HCT116 (cell line): ENCODE results near the gene OR10A6. TPM values are rescaled to one million over a fixed set of nuclear protein-coding genes. Genes with fewer than 3 reads are reported as not detected.

ENCODE experiments used
- ATAC-seq: fragments of 200-7000 bp; cut with Tn5 transposase; 2 replicates; pipeline ENCODE4 v1.9.1; 2020; ENCODE audit warnings: mild to moderate bottlenecking, moderate library complexity
- BruUV-seq: library from RNA; stranded (reverse); fragments of 400-500 nt; replicated peaks from 2 replicates; lab custom pipeline; 2021; lab: Mats Ljungman, UMichigan
- CTCF ChIA-PET: fragments of 300-600 bp; sonication (Branson Sonifier 250); formaldehyde crosslinking; loops from one replicate; lab custom pipeline; 2021; ENCODE audit warnings: antibody characterized with exemption; lab: Charles Lee
- POLR2A ChIA-PET: fragments of 300-600, 350-600 bp; sonication (Branson Sonifier 250); formaldehyde crosslinking; loops from one replicate; lab custom pipeline; 2021; ENCODE audit warnings: antibody characterized with exemption; lab: Charles Lee
- RAD21 ChIA-PET, 2 experiments: fragments of 300-600 bp; sonication (Branson Sonifier 250); formaldehyde crosslinking; loops; one replicate each; lab custom pipeline; 2023; ENCODE audit warnings: low total read pairs in 2 of 2; ENCODE audit not compliant: uncharacterized antibody in 2 of 2, unreplicated experiment in 2 of 2, low non-redundant PET in 1 of 2; lab: Charles Lee
- DNase-seq: peaks from one replicate; pipeline ENCODE4 v3.0.0-alpha.2; 2010; ENCODE audit warnings: low read depth, low spot score
- H2AFZ ChIP-seq: fragments of 200-600 bp; shearing (Covaris generic), sonication (generic); 2 replicates; pipeline ENCODE4 v1.6.1; 2017; ENCODE audit warnings: low read depth, mixed run types, mixed read lengths, antibody characterized with exemption, low read length; ENCODE audit not compliant: poor library complexity, severe bottlenecking
- H3K27ac ChIP-seq: 2 replicates; pipeline ENCODE4 v1.5.1; 2012; ENCODE audit warnings: low read depth, low read length
- H3K27me3 ChIP-seq: fragments of 200-600 bp; sonication (generic); 2 replicates; pipeline ENCODE4 v1.6.1; 2016; ENCODE audit warnings: mixed run types, low read length, mixed read lengths; ENCODE audit not compliant: insufficient read depth
- H3K36me3 ChIP-seq, 2 experiments: fragments of 200-500 bp in 1 of 2; fragments of 200-600 bp in 1 of 2; sonication (Bioruptor generic) in 1 of 2; sonication (generic) in 1 of 2; 2 replicates each; pipeline versions ENCODE4 v1.5.1 to v1.6.1; 2014 to 2016; ENCODE audit warnings: low read length in 2 of 2, inconsistent platforms in 1 of 2, mixed read lengths in 1 of 2, mixed run types in 1 of 2; ENCODE audit not compliant: insufficient read depth in 2 of 2, control insufficient read depth in 1 of 2
- H3K4me1 ChIP-seq, 2 experiments: fragments of 200-600 bp in 1 of 2; sonication (generic) in 1 of 2; 2 replicates each; pipeline versions ENCODE4 v1.5.1 to v1.6.1; 2012 to 2017; ENCODE audit warnings: low read length in 2 of 2, inconsistent platforms in 1 of 2, mild to moderate bottlenecking in 1 of 2, mixed read lengths in 1 of 2, mixed run types in 1 of 2, moderate library complexity in 1 of 2; ENCODE audit not compliant: insufficient read depth in 2 of 2, control insufficient read depth in 1 of 2
- H3K4me2 ChIP-seq: fragments of 200-600 bp; sonication (generic); 2 replicates; pipeline ENCODE4 v1.6.1; 2017; ENCODE audit warnings: mixed run types, low read length, mixed read lengths
- H3K4me3 ChIP-seq, 2 experiments: fragments of 200-600 bp in 1 of 2; sonication (generic) in 1 of 2; replicated peaks in 1 of 2; 2 replicates each; pipeline ENCODE4 v1.5.1; 2011 to 2016; ENCODE audit warnings: low read length in 2 of 2, control low read depth in 1 of 2, low read depth in 1 of 2, mild to moderate bottlenecking in 1 of 2, mixed read lengths in 1 of 2, mixed run types in 1 of 2
- H3K79me2 ChIP-seq: fragments of 200-600 bp; sonication (generic); 2 replicates; pipeline ENCODE4 v1.6.1; 2017; ENCODE audit warnings: mild to moderate bottlenecking, mixed run types, low read length, moderate library complexity, mixed read lengths; ENCODE audit not compliant: insufficient read depth
- H3K9ac ChIP-seq: fragments of 200-600 bp; sonication (generic); 2 replicates; pipeline ENCODE4 v1.6.1; 2016; ENCODE audit warnings: low read length, mixed read lengths
- H3K9me2 ChIP-seq: fragments of 200-600 bp; sonication (generic), shearing (Covaris generic); 2 replicates; pipeline ENCODE4 v1.6.1; 2017; ENCODE audit warnings: mixed run types, mild to moderate bottlenecking, moderate library complexity; ENCODE audit not compliant: insufficient read depth
- H3K9me3 ChIP-seq, 2 experiments: fragments of 200-500 bp in 1 of 2; fragments of 200-600 bp in 1 of 2; sonication (Bioruptor generic) in 1 of 2; sonication (generic) in 1 of 2; 2 replicates each; pipeline ENCODE4 v1.6.1; 2014 to 2017; ENCODE audit warnings: low read length in 2 of 2, mixed read lengths in 2 of 2, inconsistent platforms in 1 of 2, low read depth in 1 of 2, mild to moderate bottlenecking in 1 of 2, mixed run types in 1 of 2, moderate library complexity in 1 of 2; ENCODE audit not compliant: control insufficient read depth in 1 of 2, insufficient read depth in 1 of 2
- H4K20me1 ChIP-seq: fragments of 200-600 bp; sonication (generic), shearing (Covaris generic); 2 replicates; pipeline ENCODE4 v1.6.1; 2017; ENCODE audit warnings: mixed run types, mild to moderate bottlenecking, moderate library complexity; ENCODE audit not compliant: insufficient read depth
- CBX3 ChIP-seq: IDR thresholded peaks from 2 replicates; pipeline ENCODE4 v1.6.1; 2012; ENCODE audit warnings: low read depth
- CEBPB ChIP-seq: IDR thresholded peaks from 2 replicates; pipeline ENCODE4 v1.6.1; 2012; ENCODE audit warnings: low read depth
- EGR1 ChIP-seq: IDR thresholded peaks from 2 replicates; pipeline ENCODE4 v1.6.1; 2012; ENCODE audit warnings: low read depth
- ELF1 ChIP-seq: IDR thresholded peaks from 2 replicates; pipeline ENCODE4 v1.6.1; 2012; ENCODE audit warnings: low read depth, borderline replicate concordance
- EZH2 ChIP-seq: fragments of 200-600 bp; sonication (generic); IDR thresholded peaks from 2 replicates; pipeline ENCODE4 v1.6.1; 2017; ENCODE audit warnings: antibody characterized with exemption, mixed run types
- EZH2phosphoT487 ChIP-seq: fragments of 200-600 bp; IDR thresholded peaks from 2 replicates; pipeline ENCODE4 v1.6.1; 2018; ENCODE audit warnings: antibody characterized with exemption, borderline replicate concordance
- JUND ChIP-seq: IDR thresholded peaks from 2 replicates; pipeline ENCODE4 v1.6.1; 2012
- POLR2A ChIP-seq: IDR thresholded peaks from 2 replicates; pipeline ENCODE4 v1.7.0; 2011; ENCODE audit warnings: borderline replicate concordance; ENCODE audit not compliant: insufficient read depth, insufficient read length; ENCODE audit errors: extremely low read depth
- POLR2AphosphoS5 ChIP-seq: IDR thresholded peaks from 2 replicates; pipeline ENCODE4 v1.6.1; 2011; ENCODE audit warnings: mild to moderate bottlenecking, low read depth, low read length, moderate library complexity
- RAD21 ChIP-seq: IDR thresholded peaks from 2 replicates; pipeline ENCODE4 v1.6.1; 2012; ENCODE audit warnings: low read depth, mild to moderate bottlenecking
- SP1 ChIP-seq: IDR thresholded peaks from 2 replicates; pipeline ENCODE4 v1.6.1; 2012; ENCODE audit warnings: low read depth
- YY1 ChIP-seq: IDR thresholded peaks from 2 replicates; pipeline ENCODE4 v1.6.1; 2011; ENCODE audit warnings: low read length, low read depth, moderate library complexity, mild to moderate bottlenecking; ENCODE audit not compliant: insufficient replicate concordance; ENCODE audit errors: extremely low read depth
- ZFX ChIP-seq: fragments of 450-650 bp; IDR thresholded peaks from 2 replicates; pipeline ENCODE4 v1.6.1; 2017
- ZNF274 ChIP-seq: fragments of 200-500 bp; sonication (Bioruptor generic); IDR thresholded peaks from 2 replicates; pipeline ENCODE4 v1.6.1; 2014; ENCODE audit warnings: mild to moderate bottlenecking, low read depth, low read length, inconsistent platforms
- intact Hi-C: fragments of 100-400 bp; cut with micrococcal nuclease; formaldehyde crosslinking; loops from 2 replicates; pipeline ENCODE4 v1.10.0; 2022
- total RNA-seq: library from RNA; stranded (reverse); gene quantifications from one replicate; pipeline ENCODE4 v1.2.1, GENCODE V29; 2021; ENCODE audit not compliant: unreplicated experiment
- TF ChIP-seq, protein P1 (sequence below): IDR thresholded peaks from 2 replicates; pipeline ENCODE4 v1.6.1; 2012; ENCODE audit warnings: low read depth
- TF ChIP-seq, protein P2 (sequence below): IDR thresholded peaks from 2 replicates; pipeline ENCODE4 v1.6.1; 2012
- TF ChIP-seq, protein P3 (sequence below): IDR thresholded peaks from 2 replicates; pipeline ENCODE4 v1.6.1; 2011; ENCODE audit warnings: mild to moderate bottlenecking, low read length, moderate library complexity; ENCODE audit not compliant: insufficient replicate concordance; ENCODE audit errors: extremely low read depth
- TF ChIP-seq, protein P4 (sequence below): IDR thresholded peaks from 2 replicates; pipeline ENCODE4 v1.6.1; 2012
- TF ChIP-seq, protein P5 (sequence below), 3 experiments: fragments of 200-600 bp in 1 of 3; sonication (generic) in 1 of 3; IDR thresholded peaks in 2 of 3; conservative IDR thresholded peaks in 1 of 3; 2 replicates each; pipeline ENCODE4 v1.5.1; 2012 to 2017; ENCODE audit warnings: low read depth in 2 of 3, low read length in 2 of 3, antibody characterized with exemption in 1 of 3, borderline replicate concordance in 1 of 3, control low read depth in 1 of 3, mild to moderate bottlenecking in 1 of 3, mixed read lengths in 1 of 3, mixed run types in 1 of 3, moderate library complexity in 1 of 3; ENCODE audit not compliant: insufficient read depth in 1 of 3

Gene OR10A6
- total RNA-seq, 1 experiment from 2014 or later = not detected

DNA sequence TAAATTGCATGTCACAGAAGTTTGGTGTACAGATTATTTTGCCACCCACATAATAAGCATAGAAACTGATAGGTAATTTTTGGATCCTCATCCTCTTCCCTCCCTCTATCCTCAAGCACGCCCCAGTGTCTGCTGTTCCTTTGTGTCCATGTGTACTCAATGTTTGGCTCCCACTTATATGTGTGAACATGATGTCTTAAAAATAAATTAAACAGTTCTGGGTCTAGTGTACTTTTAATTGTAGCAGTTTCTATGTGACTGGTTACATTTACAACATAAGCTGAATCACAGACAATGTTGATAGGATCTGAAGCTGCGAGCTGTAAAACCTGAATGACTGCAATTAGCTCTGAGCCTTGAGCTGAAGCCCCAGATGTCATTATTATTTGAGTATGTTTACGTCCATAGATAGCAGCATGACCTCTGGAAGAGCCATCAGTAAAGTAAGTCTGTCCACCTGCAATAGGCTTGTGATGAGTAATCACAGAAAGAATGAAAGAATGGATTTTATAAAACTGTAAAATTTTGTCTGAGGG is 29.7 kb downstream of the OR10A6 start:
- Histone ChIP-seq H3K79me2 (no peaks in the 10 kb centered on the region), H3K4me3 (no peak overlapping the region), H3K27me3 (peaks cover 23% of the 10 kb centered on the region), H3K36me3 (no peaks in the 10 kb centered on the region), H3K4me2 (no peak overlapping the region), H3K9me3 (no peaks in the 10 kb centered on the region), H3K27ac (no peak overlapping the region), H3K4me1 (no peaks in the 10 kb centered on the region), H3K9me2 (no peaks in the 10 kb centered on the region), H2AFZ (no peak overlapping the region), H4K20me1 (no peaks in the 10 kb centered on the region), H3K9ac (no peak overlapping the region)
- intact Hi-C loops = no loop called here
- RAD21 ChIA-PET = no interaction called here
- ATAC-seq (no peak), DNase-seq (no peak)
- CTCF ChIA-PET = interaction anchor here (1.0 kb wide), 1 partner anchor 86 kb away, joined by 3 read pairs; the partner anchor contains the start of gene EIF3F
- TF ChIP-seq YY1 (no peak), EZH2phosphoT487 (no peak), POLR2AphosphoS5 (no peak), RAD21 (no peak), EZH2 (no peak), JUND (no peak), ZNF274 (no peak), CEBPB (no peak), ZFX (no peak), ELF1 (no peak), POLR2A (no peak), SP1 (no peak), CBX3 (no peak), EGR1 (no peak)
- TF ChIP-seq, protein P1, sequence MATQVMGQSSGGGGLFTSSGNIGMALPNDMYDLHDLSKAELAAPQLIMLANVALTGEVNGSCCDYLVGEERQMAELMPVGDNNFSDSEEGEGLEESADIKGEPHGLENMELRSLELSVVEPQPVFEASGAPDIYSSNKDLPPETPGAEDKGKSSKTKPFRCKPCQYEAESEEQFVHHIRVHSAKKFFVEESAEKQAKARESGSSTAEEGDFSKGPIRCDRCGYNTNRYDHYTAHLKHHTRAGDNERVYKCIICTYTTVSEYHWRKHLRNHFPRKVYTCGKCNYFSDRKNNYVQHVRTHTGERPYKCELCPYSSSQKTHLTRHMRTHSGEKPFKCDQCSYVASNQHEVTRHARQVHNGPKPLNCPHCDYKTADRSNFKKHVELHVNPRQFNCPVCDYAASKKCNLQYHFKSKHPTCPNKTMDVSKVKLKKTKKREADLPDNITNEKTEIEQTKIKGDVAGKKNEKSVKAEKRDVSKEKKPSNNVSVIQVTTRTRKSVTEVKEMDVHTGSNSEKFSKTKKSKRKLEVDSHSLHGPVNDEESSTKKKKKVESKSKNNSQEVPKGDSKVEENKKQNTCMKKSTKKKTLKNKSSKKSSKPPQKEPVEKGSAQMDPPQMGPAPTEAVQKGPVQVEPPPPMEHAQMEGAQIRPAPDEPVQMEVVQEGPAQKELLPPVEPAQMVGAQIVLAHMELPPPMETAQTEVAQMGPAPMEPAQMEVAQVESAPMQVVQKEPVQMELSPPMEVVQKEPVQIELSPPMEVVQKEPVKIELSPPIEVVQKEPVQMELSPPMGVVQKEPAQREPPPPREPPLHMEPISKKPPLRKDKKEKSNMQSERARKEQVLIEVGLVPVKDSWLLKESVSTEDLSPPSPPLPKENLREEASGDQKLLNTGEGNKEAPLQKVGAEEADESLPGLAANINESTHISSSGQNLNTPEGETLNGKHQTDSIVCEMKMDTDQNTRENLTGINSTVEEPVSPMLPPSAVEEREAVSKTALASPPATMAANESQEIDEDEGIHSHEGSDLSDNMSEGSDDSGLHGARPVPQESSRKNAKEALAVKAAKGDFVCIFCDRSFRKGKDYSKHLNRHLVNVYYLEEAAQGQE = no peak
- TF ChIP-seq, protein P2, sequence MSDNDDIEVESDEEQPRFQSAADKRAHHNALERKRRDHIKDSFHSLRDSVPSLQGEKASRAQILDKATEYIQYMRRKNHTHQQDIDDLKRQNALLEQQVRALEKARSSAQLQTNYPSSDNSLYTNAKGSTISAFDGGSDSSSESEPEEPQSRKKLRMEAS = no peak
- TF ChIP-seq, protein P3, sequence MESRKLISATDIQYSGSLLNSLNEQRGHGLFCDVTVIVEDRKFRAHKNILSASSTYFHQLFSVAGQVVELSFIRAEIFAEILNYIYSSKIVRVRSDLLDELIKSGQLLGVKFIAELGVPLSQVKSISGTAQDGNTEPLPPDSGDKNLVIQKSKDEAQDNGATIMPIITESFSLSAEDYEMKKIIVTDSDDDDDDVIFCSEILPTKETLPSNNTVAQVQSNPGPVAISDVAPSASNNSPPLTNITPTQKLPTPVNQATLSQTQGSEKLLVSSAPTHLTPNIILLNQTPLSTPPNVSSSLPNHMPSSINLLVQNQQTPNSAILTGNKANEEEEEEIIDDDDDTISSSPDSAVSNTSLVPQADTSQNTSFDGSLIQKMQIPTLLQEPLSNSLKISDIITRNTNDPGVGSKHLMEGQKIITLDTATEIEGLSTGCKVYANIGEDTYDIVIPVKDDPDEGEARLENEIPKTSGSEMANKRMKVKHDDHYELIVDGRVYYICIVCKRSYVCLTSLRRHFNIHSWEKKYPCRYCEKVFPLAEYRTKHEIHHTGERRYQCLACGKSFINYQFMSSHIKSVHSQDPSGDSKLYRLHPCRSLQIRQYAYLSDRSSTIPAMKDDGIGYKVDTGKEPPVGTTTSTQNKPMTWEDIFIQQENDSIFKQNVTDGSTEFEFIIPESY = no peak
- TF ChIP-seq, protein P4, sequence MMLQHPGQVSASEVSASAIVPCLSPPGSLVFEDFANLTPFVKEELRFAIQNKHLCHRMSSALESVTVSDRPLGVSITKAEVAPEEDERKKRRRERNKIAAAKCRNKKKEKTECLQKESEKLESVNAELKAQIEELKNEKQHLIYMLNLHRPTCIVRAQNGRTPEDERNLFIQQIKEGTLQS = no peak
- TF ChIP-seq, protein P5, sequence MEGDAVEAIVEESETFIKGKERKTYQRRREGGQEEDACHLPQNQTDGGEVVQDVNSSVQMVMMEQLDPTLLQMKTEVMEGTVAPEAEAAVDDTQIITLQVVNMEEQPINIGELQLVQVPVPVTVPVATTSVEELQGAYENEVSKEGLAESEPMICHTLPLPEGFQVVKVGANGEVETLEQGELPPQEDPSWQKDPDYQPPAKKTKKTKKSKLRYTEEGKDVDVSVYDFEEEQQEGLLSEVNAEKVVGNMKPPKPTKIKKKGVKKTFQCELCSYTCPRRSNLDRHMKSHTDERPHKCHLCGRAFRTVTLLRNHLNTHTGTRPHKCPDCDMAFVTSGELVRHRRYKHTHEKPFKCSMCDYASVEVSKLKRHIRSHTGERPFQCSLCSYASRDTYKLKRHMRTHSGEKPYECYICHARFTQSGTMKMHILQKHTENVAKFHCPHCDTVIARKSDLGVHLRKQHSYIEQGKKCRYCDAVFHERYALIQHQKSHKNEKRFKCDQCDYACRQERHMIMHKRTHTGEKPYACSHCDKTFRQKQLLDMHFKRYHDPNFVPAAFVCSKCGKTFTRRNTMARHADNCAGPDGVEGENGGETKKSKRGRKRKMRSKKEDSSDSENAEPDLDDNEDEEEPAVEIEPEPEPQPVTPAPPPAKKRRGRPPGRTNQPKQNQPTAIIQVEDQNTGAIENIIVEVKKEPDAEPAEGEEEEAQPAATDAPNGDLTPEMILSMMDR (IDR thresholded peaks at IDR 0.05 in 2 of 3, conservative IDR thresholded peaks at IDR 0.05 in 1 of 3; ENCODE audit: borderline replicate concordance in 1 of 3, insufficient read depth in 1 of 3, low read depth in 2 of 3, low read length in 2 of 3) = no peak
- POLR2A ChIA-PET = no interaction called here
- BruUV-seq = no TSS peak
